Cerebellar cortex (tissue), 1 donor: ENCODE results near the gene CEP43.

ENCODE experiments used
- DNase-seq: peaks from one replicate; pipeline ENCODE4 v3.0.0-alpha.2; 2015; ENCODE audit warnings: low spot score

Gene CEP43

GRCh38 chr6:166999145-166999883 is at the start of gene CEP43:
TSS of gene CEP43 (plus strand) at chr6:166999397. CDS start at chr6:166999413, 16 bp downstream.
- DNase-seq: peak; percentile 96

GRCh38 chr6:166949528-166950442 is 49.4 kb upstream of the CEP43 start:
- DNase-seq: no peak

GRCh38 chr6:166950443-166950821 is 48.8 kb upstream of the CEP43 start:
- no peak for DNase-seq

GRCh38 chr6:166950892-166951669 is 48.1 kb upstream of the CEP43 start:
- peak; percentile 64 for DNase-seq

GRCh38 chr6:166951670-166952060 is 47.5 kb upstream of the CEP43 start:
- DNase-seq: no peak

- no peak for DNase-seq
Measured at GRCh38 chr6:166952121-166952520, 47.1 kb upstream of the CEP43 start.

- DNase-seq: no peak
Measured at GRCh38 chr6:166952567-166953486, 46.4 kb upstream of the CEP43 start.

GRCh38 chr6:166954118-166954713 is 45.0 kb upstream of the CEP43 start:
- no peak for DNase-seq

- no peak for DNase-seq
Measured at GRCh38 chr6:166955121-166955864, 43.9 kb upstream of the CEP43 start.

GRCh38 chr6:166955865-166956443 is 43.2 kb upstream of the CEP43 start:
- DNase-seq: no peak

GRCh38 chr6:166956444-166957086 is 42.6 kb upstream of the CEP43 start, which contains the start of gene RNASET2:
TSS of gene RNASET2 (minus strand) at chr6:166956550. CDS start at chr6:166956182, 368 bp downstream.
- peak; percentile 77 for DNase-seq

GRCh38 chr6:166957087-166957804 is 42.0 kb upstream of the CEP43 start:
- peak; percentile 21 for DNase-seq

GRCh38 chr6:166957805-166958076 is 41.5 kb upstream of the CEP43 start:
- no peak for DNase-seq

- DNase-seq: no peak
Measured at GRCh38 chr6:166958926-166959861, 40.0 kb upstream of the CEP43 start.

GRCh38 chr6:166959911-166960608 is 39.1 kb upstream of the CEP43 start:
- DNase-seq: no peak

GRCh38 chr6:166960609-166960978 is 38.6 kb upstream of the CEP43 start:
- DNase-seq: no peak

- DNase-seq: no peak
Measured at GRCh38 chr6:166966268-166966667, 32.9 kb upstream of the CEP43 start.
